Right lobe of liver (tissue), 6 donors: Measurements from ENCODE around the gene MRPS16. TPM values are rescaled to one million over a fixed set of nuclear protein-coding genes. Genes with fewer than 3 reads are reported as not detected.

Experiments
- ATAC-seq, 4 donors: fragments of 200-7000 bp; cut with Tn5 transposase; one replicate each; pipeline ENCODE4 v1.9.1; 2020; ENCODE audit warnings: mild to moderate bottlenecking in 4 of 4, moderate library complexity in 4 of 4
- DNase-seq, 3 donors: peaks; one replicate each; pipeline ENCODE4 v3.0.0-alpha.2; 2020
- H3K27ac ChIP-seq, 3 donors: fragments of 200-600 bp; one replicate each; pipeline ENCODE4 v1.8.0; 2022
- H3K27me3 ChIP-seq, 2 donors: fragments of 200-600 bp; one replicate each; pipeline ENCODE4 v1.8.0; 2022
- H3K36me3 ChIP-seq, 4 donors: fragments of 200-600 bp; sonication (generic) in 1 of 4; one replicate each; pipeline versions ENCODE4 v1.5.1 to v1.8.0; 2017 to 2022; ENCODE audit warnings: control low read depth in 1 of 4
- H3K4me1 ChIP-seq, 4 donors: fragments of 200-600 bp; sonication (generic) in 1 of 4; one replicate each; pipeline versions ENCODE4 v1.5.1 to v1.8.0; 2017 to 2022; ENCODE audit warnings: control low read depth in 1 of 4
- H3K4me3 ChIP-seq, 3 donors: fragments of 200-600 bp; one replicate each; pipeline ENCODE4 v1.8.0; 2022
- H3K9me3 ChIP-seq, 4 donors: fragments of 200-600 bp; sonication (generic) in 1 of 4; one replicate each; pipeline versions ENCODE4 v1.5.1 to v1.8.0; 2017 to 2022; ENCODE audit warnings: control low read depth in 1 of 4
- POLR2A ChIP-seq: fragments of 450-650 bp; IDR thresholded peaks from one replicate; pipeline ENCODE4 v1.6.1; 2017; ENCODE audit warnings: antibody characterized with exemption, mild to moderate bottlenecking
- WGBS: methylation state at CpG from one replicate; pipeline ENCODE4 v1.1.6; 2018; ENCODE audit warnings: low coverage, low lambda C conversion rate; ENCODE audit not compliant: insufficient coverage; ENCODE audit errors: missing lambda C conversion rate; 5-methylcytosine and 5-hydroxymethylcytosine counted together
- intact Hi-C, 2 donors: fragments of 100-400 bp; cut with DNase I; formaldehyde crosslinking; loops; one replicate each; pipeline versions ENCODE4 v1.11.2 to v1.14.1; 2022
- total RNA-seq, 6 experiments: library from RNA; depleted of rRNA in 2 of 6; stranded (reverse); fragments of >200 nt in 2 of 6; fragmentation: NEBNext Ultra II Directional in 3 of 6; extraction: Animal tissue kit (Norgen Biotek cat#: 25700) in 3 of 6; gene quantifications; one replicate each; pipeline versions ENCODE4 v1.1.0 to v1.2.4, GENCODE V29; 2016 to 2023
- TF ChIP-seq, protein P1 (sequence below), 4 donors: fragments of 200-600 bp in 3 of 4; fragments of 450-650 bp in 1 of 4; IDR thresholded peaks; one replicate each; pipeline versions ENCODE4 v1.5.1 to v1.8.0; 2016 to 2022; ENCODE audit warnings: antibody characterized with exemption in 4 of 4, mild to moderate bottlenecking in 2 of 4
- donor health status: DM: no; HTN: yes; CAD: no.
- donor health status: DM: no; HTN: no; CAD: no.
- donor health status: DM: no; HTN: no; CAD: no.
- donor health status: DM: no; HTN: yes; CAD: no.
- donor health status: DM: no; HTN: yes; CAD: no.

Gene MRPS16
- total RNA-seq, 6 experiments from 2014 or later: 40.5 to 58.4 (median 48.6) TPM

DNA sequence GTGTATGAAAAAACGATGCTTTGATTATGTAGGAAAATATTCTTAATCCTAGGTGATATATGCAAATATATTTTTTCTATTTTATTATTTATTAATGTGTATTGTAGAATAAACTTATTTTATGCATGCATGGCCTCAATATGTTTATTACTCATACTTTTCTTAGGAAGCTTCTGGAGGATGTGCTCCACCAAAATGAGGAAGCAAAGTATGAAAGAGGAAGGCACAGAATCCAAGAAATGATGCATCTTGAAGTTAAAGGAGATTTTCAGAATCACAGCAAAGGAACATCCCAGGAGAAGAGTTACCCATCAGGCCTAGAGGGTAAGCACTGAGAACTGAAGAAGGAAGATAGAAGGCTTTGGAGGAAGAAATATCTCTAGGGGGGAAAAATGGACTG is 35.0 kb upstream of the MRPS16 start:
- no peaks in the 10 kb centered on the region for H3K36me3 ChIP-seq
- no peak overlapping the region for H3K4me3 ChIP-seq
- intact Hi-C loops: no loop called here
- DNase-seq: no peak
- no peak for ATAC-seq
- WGBS: 67% methylated on average over 1 of the region's 1 CpG
- no peaks in the 10 kb centered on the region for H3K4me1 ChIP-seq
- no peak for TF ChIP-seq POLR2A
- TF ChIP-seq, protein P1, sequence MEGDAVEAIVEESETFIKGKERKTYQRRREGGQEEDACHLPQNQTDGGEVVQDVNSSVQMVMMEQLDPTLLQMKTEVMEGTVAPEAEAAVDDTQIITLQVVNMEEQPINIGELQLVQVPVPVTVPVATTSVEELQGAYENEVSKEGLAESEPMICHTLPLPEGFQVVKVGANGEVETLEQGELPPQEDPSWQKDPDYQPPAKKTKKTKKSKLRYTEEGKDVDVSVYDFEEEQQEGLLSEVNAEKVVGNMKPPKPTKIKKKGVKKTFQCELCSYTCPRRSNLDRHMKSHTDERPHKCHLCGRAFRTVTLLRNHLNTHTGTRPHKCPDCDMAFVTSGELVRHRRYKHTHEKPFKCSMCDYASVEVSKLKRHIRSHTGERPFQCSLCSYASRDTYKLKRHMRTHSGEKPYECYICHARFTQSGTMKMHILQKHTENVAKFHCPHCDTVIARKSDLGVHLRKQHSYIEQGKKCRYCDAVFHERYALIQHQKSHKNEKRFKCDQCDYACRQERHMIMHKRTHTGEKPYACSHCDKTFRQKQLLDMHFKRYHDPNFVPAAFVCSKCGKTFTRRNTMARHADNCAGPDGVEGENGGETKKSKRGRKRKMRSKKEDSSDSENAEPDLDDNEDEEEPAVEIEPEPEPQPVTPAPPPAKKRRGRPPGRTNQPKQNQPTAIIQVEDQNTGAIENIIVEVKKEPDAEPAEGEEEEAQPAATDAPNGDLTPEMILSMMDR (IDR thresholded peaks at IDR 0.05): no peak
- H3K9me3 ChIP-seq: no peaks in the 10 kb centered on the region
- H3K27me3 ChIP-seq: no peaks in the 10 kb centered on the region
- no peak overlapping the region for H3K27ac ChIP-seq

DNA sequence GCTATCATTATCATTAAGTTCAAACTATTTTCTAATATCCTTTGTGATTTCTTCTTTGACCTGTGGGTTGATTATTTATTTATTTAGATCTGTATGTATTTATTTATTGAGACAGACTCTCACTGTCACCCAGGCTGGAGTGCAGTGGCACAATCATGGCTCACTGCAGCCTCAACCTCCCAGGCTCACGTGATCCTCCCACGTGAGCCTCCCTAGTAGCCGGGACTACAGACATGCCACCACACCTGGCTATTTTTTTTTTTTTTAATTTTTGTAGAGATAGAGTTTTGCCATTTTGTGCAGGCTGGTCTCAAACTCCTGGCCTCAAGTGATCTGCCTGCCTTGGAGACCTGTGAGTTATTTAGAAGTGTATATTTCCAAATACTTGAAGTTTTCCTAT is 28.7 kb upstream of the MRPS16 start:
- Histone ChIP-seq H3K27ac (no peak overlapping the region), H3K9me3 (no peaks in the 10 kb centered on the region), H3K4me1 (no peaks in the 10 kb centered on the region), H3K27me3 (no peaks in the 10 kb centered on the region), H3K4me3 (no peak overlapping the region), H3K36me3 (no peaks in the 10 kb centered on the region)
- TF ChIP-seq, protein P1 (IDR thresholded peaks at IDR 0.05): no peak
- no peak for TF ChIP-seq POLR2A
- DNase-seq: no peak
- no peak for ATAC-seq
- 96% methylated on average over 3 of the region's 3 CpGs for WGBS
- intact Hi-C loops: no loop called here

DNA sequence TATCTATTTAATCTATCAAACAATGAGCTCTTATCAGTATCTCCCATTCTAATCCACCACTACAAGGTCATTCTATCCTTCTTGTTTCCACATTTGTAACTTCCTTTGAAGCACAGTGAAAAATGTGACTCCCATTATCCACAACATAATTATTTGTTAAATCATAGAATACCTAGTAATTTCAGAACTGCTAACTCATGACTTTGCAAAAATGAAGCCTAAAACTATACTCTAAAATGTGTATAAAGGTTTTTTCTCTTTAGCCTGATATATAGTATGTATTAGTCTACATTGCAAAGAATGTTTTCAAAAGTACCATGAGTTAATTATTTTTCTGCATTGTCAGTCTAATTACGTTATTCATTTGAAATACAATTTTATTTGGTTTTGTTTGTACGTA is 12.0 kb upstream of the MRPS16 start:
- ATAC-seq: no peak
- Histone ChIP-seq H3K4me1 (no peaks in the 10 kb centered on the region), H3K36me3 (no peaks in the 10 kb centered on the region), H3K27ac (no peak overlapping the region), H3K4me3 (no peak overlapping the region), H3K27me3 (no peaks in the 10 kb centered on the region), H3K9me3 (no peaks in the 10 kb centered on the region)
- TF ChIP-seq, protein P1 (IDR thresholded peaks at IDR 0.05): no peak
- TF ChIP-seq POLR2A: no peak
- no peak for DNase-seq
- 89% methylated on average over 2 of the region's 2 CpGs for WGBS
- intact Hi-C loops: no loop called here

DNA sequence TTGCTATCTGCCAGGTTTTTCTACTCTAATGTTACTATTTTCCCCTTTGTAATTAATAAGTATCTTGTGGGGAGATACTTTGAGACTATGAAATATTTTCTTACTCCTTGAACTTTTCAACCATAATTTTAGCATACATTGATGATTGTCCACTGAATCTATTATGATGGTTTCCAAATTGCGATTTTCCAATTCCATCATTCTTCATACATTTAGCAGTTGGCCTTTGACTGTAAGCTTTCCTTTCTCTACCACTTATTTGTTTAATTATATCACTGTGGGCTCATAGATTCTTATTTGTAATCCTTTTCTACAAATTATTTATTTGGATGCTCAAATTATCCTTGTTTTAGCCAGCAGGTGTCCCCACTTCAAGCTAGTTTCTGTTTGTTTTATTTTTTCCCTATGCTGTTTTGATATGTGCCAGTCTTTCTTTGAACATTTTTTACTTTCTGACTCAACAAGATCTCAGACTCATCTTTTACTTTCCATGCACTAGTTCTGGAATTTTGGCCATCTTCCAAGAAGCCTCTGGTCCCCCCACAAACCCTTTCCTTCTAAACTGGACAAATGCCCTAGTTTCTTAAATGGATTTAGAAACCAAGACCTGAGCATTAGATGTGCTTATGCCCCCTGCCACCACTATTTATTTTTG is 11.4 kb upstream of the MRPS16 start:
- Histone ChIP-seq H3K9me3 (no peaks in the 10 kb centered on the region), H3K27ac (no peak overlapping the region), H3K27me3 (no peaks in the 10 kb centered on the region), H3K4me3 (no peak overlapping the region), H3K36me3 (no peaks in the 10 kb centered on the region), H3K4me1 (no peaks in the 10 kb centered on the region)
- WGBS: 53% methylated on average over 1 of the region's 1 CpG
- ATAC-seq (peak in 3 of 4 donors; percentile 34 to 44 (median 43)), DNase-seq (no peak)
- intact Hi-C loops: no loop called here
- TF ChIP-seq POLR2A: no peak
- TF ChIP-seq, protein P1 (IDR thresholded peaks at IDR 0.05): peak; percentile 36 to 59 (median 53)
